Measurements from ENCODE around the gene ATP4B.

ATP4B gene

GRCh38 chr13:113639616-113640262 is 18.3 kb downstream of the ATP4B start:
- DNase-seq (ENCODE audit: low read depth), result no peak
- H3K4me3 ChIP-seq (ENCODE audit: low read length), result no peak overlapping the region
- TF ChIP-seq CTCF (IDR thresholded peaks at IDR 0.05; ENCODE audit: insufficient read depth, low read depth, low read length, missing control alignments), result no peak

- H3K4me3 ChIP-seq (ENCODE audit: low read length), result no peak overlapping the region
- DNase-seq (ENCODE audit: low read depth), result no peak
- no peak for TF ChIP-seq CTCF (IDR thresholded peaks at IDR 0.05; ENCODE audit: insufficient read depth, low read depth, low read length, missing control alignments)
Measured at GRCh38 chr13:113638806-113639205, 19.2 kb downstream of the ATP4B start.

- TF ChIP-seq CTCF (IDR thresholded peaks at IDR 0.05; ENCODE audit: insufficient read depth, low read depth, low read length, missing control alignments), result no peak
- no peak for DNase-seq (ENCODE audit: low read depth)
- no peak overlapping the region for H3K4me3 ChIP-seq (ENCODE audit: low read length)
Measured at GRCh38 chr13:113638173-113638746, 19.7 kb downstream of the ATP4B start.

- DNase-seq (ENCODE audit: low read depth), result no peak
- H3K4me3 ChIP-seq (ENCODE audit: low read length), result no peak overlapping the region
- TF ChIP-seq CTCF (IDR thresholded peaks at IDR 0.05; ENCODE audit: insufficient read depth, low read depth, low read length, missing control alignments), result no peak
Measured at GRCh38 chr13:113637262-113638160, 20.5 kb downstream of the ATP4B start.

- no peak for TF ChIP-seq CTCF (IDR thresholded peaks at IDR 0.05; ENCODE audit: insufficient read depth, low read depth, low read length, missing control alignments)
- no peak overlapping the region for H3K4me3 ChIP-seq (ENCODE audit: low read length)
- no peak for DNase-seq (ENCODE audit: low read depth)
Measured at GRCh38 chr13:113636266-113636963, 21.6 kb downstream of the ATP4B start.

- DNase-seq (ENCODE audit: low read depth), result no peak
- no peak overlapping the region for H3K4me3 ChIP-seq (ENCODE audit: low read length)
- TF ChIP-seq CTCF (IDR thresholded peaks at IDR 0.05; ENCODE audit: insufficient read depth, low read depth, low read length, missing control alignments), result no peak
Measured at GRCh38 chr13:113635709-113636108, 22.3 kb downstream of the ATP4B start.

Measured in epithelial cell of esophagus (primary cell).